ENCODE data around the gene HDAC4. TPM values are rescaled to one million over a fixed set of nuclear protein-coding genes. Genes with fewer than 3 reads are reported as not detected.
A peak's percentile ranks its signal among the peaks of the same experiment; 100 is the strongest.

The HDAC4 gene
- total and polyA plus RNA-seq, 2 donors from 2014 or later = 2.2 to 56.8 TPM

GRCh38 chr2:239200646-239201530 is 199.9 kb downstream of the HDAC4 start:
- Histone ChIP-seq H3K36me3 (ENCODE audit: control insufficient read depth in 2 of 3, insufficient read depth in 3 of 3, low read length in 3 of 3) (peaks cover 0 to 6% (median 0%) of the 10 kb centered on the region in 3 donors), H3K4me3 (ENCODE audit: low read length in 3 of 3) (no peak overlapping the region), H3K27me3 (ENCODE audit: control insufficient read depth, insufficient read depth, low read length) (no peaks in the 10 kb centered on the region), H3K4me1 (ENCODE audit: control insufficient read depth in 2 of 3, insufficient read depth in 2 of 3, low read depth in 1 of 3, low read length in 3 of 3) (peaks cover 0 to 2% (median 0%) of the 10 kb centered on the region in 3 donors), H3K9ac (ENCODE audit: low read length in 3 of 3) (no peak overlapping the region), H3K9me3 (ENCODE audit: control insufficient read depth in 2 of 3, insufficient read depth in 1 of 3, low read length in 3 of 3) (no peaks in the 10 kb centered on the region), H3K27ac (ENCODE audit: low read depth in 2 of 2, low read length in 2 of 2) (no peak overlapping the region)
- intact Hi-C loops (cut with DNase I) = no loop called here
- TF ChIP-seq, protein P1, sequence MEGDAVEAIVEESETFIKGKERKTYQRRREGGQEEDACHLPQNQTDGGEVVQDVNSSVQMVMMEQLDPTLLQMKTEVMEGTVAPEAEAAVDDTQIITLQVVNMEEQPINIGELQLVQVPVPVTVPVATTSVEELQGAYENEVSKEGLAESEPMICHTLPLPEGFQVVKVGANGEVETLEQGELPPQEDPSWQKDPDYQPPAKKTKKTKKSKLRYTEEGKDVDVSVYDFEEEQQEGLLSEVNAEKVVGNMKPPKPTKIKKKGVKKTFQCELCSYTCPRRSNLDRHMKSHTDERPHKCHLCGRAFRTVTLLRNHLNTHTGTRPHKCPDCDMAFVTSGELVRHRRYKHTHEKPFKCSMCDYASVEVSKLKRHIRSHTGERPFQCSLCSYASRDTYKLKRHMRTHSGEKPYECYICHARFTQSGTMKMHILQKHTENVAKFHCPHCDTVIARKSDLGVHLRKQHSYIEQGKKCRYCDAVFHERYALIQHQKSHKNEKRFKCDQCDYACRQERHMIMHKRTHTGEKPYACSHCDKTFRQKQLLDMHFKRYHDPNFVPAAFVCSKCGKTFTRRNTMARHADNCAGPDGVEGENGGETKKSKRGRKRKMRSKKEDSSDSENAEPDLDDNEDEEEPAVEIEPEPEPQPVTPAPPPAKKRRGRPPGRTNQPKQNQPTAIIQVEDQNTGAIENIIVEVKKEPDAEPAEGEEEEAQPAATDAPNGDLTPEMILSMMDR (IDR thresholded peaks at IDR 0.05; ENCODE audit: borderline replicate concordance, extremely low read depth, insufficient read depth) = no peak
- FAIRE-seq = no peak
- peak in 1 of 5 donors; percentile 59 for DNase-seq

GRCh38 chr2:239199041-239199768 is 201.6 kb downstream of the HDAC4 start:
- intact Hi-C loops (cut with DNase I) = no loop called here
- H3K27ac ChIP-seq (ENCODE audit: low read depth in 2 of 2, low read length in 2 of 2) = no peak overlapping the region
- peaks cover 0 to 6% (median 0%) of the 10 kb centered on the region in 3 donors for H3K36me3 ChIP-seq (ENCODE audit: control insufficient read depth in 2 of 3, insufficient read depth in 3 of 3, low read length in 3 of 3)
- no peak overlapping the region for H3K9ac ChIP-seq (ENCODE audit: low read length in 3 of 3)
- H3K4me1 ChIP-seq (ENCODE audit: control insufficient read depth in 2 of 3, insufficient read depth in 2 of 3, low read depth in 1 of 3, low read length in 3 of 3) = peaks cover 0 to 2% (median 0%) of the 10 kb centered on the region in 3 donors
- TF ChIP-seq, protein P1 (IDR thresholded peaks at IDR 0.05; ENCODE audit: borderline replicate concordance, extremely low read depth, insufficient read depth) = no peak
- H3K27me3 ChIP-seq (ENCODE audit: control insufficient read depth, insufficient read depth, low read length) = no peaks in the 10 kb centered on the region
- DNase-seq = peak in 2 of 5 donors; percentile 48 to 73
- no peak for FAIRE-seq
- H3K4me3 ChIP-seq (ENCODE audit: low read length in 3 of 3) = no peak overlapping the region
- no peaks in the 10 kb centered on the region for H3K9me3 ChIP-seq (ENCODE audit: control insufficient read depth in 2 of 3, insufficient read depth in 1 of 3, low read length in 3 of 3)

DNA sequence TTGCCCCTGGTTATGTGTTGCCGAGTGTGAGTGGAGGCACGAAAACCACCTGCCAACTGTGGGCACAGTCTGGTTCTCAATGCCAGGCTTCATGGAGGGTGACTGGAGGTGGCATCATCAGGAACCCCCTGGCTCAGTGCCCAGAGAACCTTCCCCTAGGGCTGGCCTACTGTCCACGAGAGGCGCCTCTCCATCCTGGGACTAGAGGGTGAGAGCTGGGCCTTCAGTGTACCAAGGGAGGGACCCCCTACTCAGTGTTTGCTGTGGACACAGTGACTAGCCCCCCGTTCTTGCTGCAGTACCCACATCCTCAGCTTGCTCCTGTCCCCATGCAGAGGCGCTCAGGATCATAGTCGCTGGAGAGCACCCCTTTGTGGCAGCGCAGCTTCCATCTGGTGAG is 202.6 kb downstream of the HDAC4 start:
- intact Hi-C loops (cut with DNase I) = no loop called here
- DNase-seq = peak in 2 of 5 donors; percentile 21 to 36
- no peak overlapping the region for H3K4me3 ChIP-seq (ENCODE audit: low read length in 3 of 3)
- FAIRE-seq = no peak
- no peak overlapping the region for H3K9ac ChIP-seq (ENCODE audit: low read length in 3 of 3)
- H3K36me3 ChIP-seq (ENCODE audit: control insufficient read depth in 2 of 3, insufficient read depth in 3 of 3, low read length in 3 of 3) = peaks cover 0 to 3% (median 0%) of the 10 kb centered on the region in 3 donors
- TF ChIP-seq, protein P1 (IDR thresholded peaks at IDR 0.05; ENCODE audit: borderline replicate concordance, extremely low read depth, insufficient read depth) = no peak
- H3K27ac ChIP-seq (ENCODE audit: low read depth in 2 of 2, low read length in 2 of 2) = no peak overlapping the region
- peaks cover 0 to 2% (median 0%) of the 10 kb centered on the region in 3 donors for H3K4me1 ChIP-seq (ENCODE audit: control insufficient read depth in 2 of 3, insufficient read depth in 2 of 3, low read depth in 1 of 3, low read length in 3 of 3)
- no peaks in the 10 kb centered on the region for H3K9me3 ChIP-seq (ENCODE audit: control insufficient read depth in 2 of 3, insufficient read depth in 1 of 3, low read length in 3 of 3)
- no peaks in the 10 kb centered on the region for H3K27me3 ChIP-seq (ENCODE audit: control insufficient read depth, insufficient read depth, low read length)
